Loucy (cell line): Measurements from ENCODE around the gene KLHL35.

ENCODE experiments used
- CTCF ChIP-seq: fragments of 200-600 bp; sonication (generic); conservative IDR thresholded peaks from 2 replicates; pipeline ENCODE4 v1.5.1; 2014; ENCODE audit warnings: mild to moderate bottlenecking, antibody characterized with exemption, low read length
- EZH2phosphoT487 ChIP-seq: fragments of 200-600 bp; IDR thresholded peaks from 2 replicates; pipeline ENCODE4 v1.6.1; 2018; ENCODE audit warnings: antibody characterized with exemption, mild to moderate bottlenecking, moderate library complexity, borderline replicate concordance

DNA sequence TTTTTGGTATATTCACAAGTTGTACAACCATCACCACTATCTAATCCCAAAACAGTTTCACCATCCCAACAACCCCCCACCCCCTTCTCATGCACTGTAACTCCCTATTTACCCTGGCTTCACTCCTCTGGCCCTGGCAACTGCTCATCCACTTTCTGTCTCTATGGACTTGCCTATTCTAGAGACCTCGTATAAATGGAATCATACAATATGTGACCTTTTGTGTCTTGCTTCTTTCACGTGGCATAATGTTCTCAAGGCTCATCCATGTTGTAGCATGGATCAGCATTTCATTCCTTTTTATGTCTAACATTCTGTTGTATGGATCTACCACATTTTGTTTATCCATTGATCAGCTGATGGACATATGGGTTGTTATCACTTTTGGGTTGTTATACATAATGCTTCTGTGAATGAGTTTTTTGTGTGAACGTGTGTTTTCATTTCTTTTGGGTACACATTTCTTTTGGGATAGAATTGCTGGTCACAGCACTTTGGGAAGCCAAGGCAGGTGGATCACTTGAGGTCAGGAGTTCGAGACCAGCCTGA lies 46.7 kb upstream of the KLHL35 start:
- TF ChIP-seq EZH2phosphoT487: no peak
- no peak for TF ChIP-seq CTCF
